ENCODE measurements around the gene ADAMTS8.

Gene ADAMTS8

GRCh38 chr11:130389335-130389935 is 39.0 kb downstream of the ADAMTS8 start:
- no peak for DNase-seq

GRCh38 chr11:130388607-130389205 is 39.7 kb downstream of the ADAMTS8 start:
- DNase-seq, result peak; percentile 8

- DNase-seq, result no peak
Measured at GRCh38 chr11:130386056-130386455, 42.4 kb downstream of the ADAMTS8 start.

GRCh38 chr11:130383344-130384211 is 44.8 kb downstream of the ADAMTS8 start:
- no peak for DNase-seq

- no peak for DNase-seq
Measured at GRCh38 chr11:130381317-130381716, 47.1 kb downstream of the ADAMTS8 start.

DNA sequence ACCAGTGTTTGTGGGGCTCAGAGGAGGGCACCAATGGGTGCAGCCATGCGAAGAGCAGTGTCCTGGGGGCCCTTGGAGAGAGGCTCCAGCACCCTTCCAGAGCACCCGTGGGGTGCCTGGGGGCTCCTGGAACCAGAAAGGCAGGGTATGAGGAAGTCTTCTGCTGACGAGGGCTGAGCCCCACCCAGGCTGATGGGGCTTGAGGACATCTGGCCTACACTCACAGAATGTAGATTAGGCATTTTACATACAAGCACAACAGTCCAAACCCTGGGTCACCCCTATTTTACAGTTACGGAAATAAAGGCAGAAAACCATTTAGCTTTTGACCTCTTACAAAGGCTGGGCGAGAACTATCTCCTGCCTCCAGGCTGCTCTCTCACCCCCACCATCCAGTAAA is 47.6 kb downstream of the ADAMTS8 start:
- no peak for DNase-seq

GRCh38 chr11:130379276-130379675 is 49.1 kb downstream of the ADAMTS8 start:
- DNase-seq, result no peak

DNA sequence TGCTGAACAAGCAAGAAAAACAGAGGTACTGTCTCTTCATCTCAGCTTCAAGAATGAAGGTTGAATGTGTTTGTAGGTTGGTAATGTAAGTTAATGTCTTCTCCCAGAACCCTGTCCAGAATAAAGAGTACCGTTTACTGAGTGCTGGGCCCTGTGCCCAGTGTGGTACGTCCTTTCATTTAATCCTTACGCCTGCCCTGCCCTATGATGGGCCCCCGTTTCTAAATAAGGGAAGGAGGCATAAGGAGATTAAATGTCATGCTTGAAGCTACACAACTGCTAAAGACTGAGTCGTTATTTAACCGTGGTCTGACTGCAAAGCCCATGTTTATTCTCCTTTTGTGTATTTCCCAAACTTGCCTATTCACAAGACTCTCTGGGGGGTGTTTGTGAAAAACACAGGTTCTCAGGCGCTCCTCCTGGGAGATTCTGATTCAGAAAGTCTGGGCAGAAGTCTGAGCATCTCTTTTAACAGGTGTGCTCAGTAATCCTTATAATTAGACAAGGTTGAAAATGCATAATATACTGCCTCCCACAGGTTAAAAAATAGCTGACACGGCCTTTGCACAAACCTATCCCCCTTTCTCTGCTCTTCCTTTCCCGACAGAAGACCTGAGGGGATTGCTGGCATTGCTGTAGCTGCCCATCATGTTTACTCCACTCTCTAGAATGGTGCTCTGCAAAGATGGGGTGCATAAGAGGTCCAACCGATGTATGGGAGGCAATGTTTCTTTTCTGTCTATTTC is 57.4 kb downstream of the ADAMTS8 start:
- DNase-seq, result no peak

DNA sequence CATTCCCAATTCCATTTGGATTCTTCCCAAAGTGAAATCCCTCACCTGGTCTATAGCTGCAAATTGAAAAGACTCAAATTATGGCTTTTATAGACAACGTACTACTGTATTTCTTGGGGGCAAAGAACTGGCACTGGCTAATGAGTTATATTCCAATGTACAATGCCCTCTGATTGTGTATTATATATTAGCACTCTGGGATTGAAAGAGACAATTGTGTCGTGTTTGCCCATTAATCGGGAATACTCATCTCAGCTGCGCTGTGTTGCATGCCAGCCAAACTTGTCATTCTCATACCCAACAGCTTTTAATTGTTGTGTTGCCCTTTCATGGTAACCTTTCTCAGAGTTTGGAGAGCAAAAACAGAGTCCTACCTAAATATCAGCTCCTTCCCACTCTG is 58.7 kb downstream of the ADAMTS8 start:
- DNase-seq, result no peak

DNA sequence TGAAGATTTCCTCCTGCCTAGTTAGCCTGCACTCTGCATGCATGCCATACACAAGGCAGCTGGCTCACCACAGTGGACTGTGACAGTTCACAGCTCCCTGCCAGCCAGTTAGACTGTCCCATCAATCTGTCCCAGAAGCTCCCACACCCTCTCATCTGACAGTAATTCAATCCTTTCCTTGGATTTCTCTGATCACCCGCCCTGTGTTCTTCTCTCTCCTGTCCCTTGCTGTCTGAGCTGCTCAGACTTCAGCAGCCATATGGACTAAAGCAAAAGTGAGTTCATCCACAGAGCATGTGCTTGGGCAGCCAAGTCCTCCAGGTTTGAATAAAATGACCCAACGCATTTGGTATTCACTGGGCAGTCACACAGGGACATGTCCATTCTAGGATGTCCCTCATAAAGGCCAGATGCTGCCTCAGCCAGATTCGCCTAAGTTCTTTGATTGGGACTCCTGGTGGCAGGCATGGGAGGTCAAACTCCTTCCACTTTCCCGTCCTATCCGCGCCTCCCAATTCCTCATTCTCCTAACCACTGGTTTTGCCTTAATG is 59.2 kb downstream of the ADAMTS8 start:
- DNase-seq, result no peak

GRCh38 chr11:130359419-130359818 is 69.0 kb downstream of the ADAMTS8 start:
- no peak for DNase-seq

DNA sequence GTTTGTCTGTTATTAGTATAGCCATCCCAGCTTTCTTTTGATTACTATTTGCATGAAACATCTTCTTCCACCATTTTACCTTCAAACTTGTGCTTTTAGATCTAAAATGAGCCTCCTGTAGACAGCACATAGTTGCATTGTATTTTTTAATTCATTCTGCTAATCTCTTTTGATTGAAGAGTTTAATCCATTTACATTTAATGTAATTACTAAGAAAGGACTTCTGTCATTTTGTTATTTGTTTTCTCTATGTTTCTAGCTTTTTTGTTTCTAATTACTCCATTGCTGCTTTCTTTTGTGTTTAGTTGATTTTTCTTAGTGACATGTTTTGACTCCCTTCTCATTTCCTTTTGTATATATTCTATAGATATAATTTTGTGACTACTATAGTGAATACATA is 70.0 kb downstream of the ADAMTS8 start:
- no peak for DNase-seq
